DMS 273 (cell line): Measurements from ENCODE around the gene PLXDC2.
A peak's percentile ranks its signal among the peaks of the same experiment; 100 is the strongest.
"Not testable (repeated sequence)": the region's sequence is repeated elsewhere in the genome, so short reads cannot be mapped to it uniquely, and the experiment has no call there.

ENCODE experiments used
- DNase-seq: peaks from one replicate; lab custom pipeline; 2025; ENCODE audit not compliant: unreplicated experiment; lab: John Stamatoyannopoulos, UW

The PLXDC2 gene

DNA sequence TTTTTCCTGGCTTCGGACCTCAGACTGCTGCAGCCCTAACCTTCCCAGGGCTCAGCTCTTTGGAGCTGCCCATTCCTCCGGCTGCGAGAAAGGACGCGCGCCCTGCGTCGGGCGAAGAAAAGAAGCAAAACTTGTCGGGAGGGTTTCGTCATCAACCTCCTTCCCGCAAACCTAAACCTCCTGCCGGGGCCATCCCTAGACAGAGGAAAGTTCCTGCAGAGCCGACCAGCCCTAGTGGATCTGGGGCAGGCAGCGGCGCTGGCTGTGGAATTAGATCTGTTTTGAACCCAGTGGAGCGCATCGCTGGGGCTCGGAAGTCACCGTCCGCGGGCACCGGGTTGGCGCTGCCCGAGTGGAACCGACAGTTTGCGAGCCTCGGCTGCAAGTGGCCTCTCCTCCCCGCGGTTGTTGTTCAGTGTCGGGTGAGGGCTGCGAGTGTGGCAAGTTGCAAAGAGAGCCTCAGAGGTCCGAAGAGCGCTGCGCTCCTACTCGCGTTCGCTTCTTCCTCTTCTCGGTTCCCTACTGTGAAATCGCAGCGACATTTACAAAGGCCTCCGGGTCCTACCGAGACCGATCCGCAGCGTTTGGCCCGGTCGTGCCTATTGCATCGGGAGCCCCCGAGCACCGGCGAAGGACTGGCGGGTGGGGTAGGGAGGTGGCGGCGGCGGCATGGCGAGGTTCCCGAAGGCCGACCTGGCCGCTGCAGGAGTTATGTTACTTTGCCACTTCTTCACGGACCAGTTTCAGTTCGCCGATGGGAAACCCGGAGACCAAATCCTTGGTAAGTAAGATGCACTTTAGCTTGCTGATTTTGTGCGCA is at the start of gene PLXDC2:
PLXDC2 (plus strand) TSS at position 22 of the 820 bp plus-strand sequence.
- peak; percentile 20 for DNase-seq

DNA sequence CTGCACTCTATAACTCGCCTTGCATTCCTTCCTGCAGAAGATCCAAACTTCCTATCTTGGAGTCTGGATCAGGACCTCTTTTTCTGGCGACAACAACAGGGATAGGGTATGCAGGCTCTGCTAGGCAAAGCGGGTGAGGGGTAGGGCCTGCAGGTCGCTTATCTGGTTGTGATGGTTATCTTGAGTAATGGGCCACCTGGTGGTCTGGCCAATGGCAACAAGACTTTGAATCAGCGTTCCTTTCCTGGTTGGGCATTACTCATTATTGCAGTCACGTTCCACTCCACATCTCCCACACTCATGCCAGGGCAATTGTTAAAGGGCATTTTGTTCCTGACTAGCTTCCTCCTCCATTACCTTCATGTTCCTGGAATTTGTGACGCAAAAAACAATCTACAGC is 48.4 kb upstream of the PLXDC2 start:
- DNase-seq = no peak

DNA sequence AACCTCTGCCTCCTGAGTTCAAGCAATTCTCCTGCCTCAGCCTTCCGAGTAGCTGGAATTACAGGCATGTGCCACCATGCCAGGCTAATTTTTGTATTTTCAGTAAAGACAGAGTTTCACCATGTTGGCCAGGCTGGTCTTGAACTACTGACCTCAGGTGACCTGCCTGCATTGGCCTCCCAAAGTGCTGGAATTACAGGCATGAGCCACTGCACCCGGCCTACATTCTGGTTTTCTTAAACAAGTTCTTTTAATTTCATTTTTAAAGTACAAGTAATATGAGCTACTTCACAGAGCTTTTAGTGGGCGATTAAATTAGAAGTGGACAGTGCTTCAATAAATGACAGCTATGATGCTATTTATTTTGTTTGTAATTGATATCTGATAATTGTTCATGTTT is 46.4 kb upstream of the PLXDC2 start:
- not testable (repeated sequence) for DNase-seq

DNA sequence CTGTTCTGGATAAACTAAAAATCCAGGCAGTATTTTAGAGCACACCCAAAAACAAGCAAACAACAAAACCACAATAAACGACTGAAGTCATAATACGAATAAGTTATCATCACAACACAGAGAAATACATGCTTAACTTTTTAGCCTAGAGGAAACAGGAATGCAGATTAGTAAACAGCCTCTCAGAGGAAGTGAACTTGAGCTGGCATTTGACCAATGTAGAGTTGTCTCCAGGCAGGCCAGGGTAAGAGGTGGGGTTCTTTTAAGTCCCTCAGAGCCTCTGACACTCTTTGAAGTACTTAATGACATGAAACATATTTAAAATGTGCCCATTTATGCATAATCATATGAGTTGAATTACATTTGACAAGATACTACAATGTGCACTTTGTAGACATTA is 43.3 kb upstream of the PLXDC2 start:
- no peak for DNase-seq

DNA sequence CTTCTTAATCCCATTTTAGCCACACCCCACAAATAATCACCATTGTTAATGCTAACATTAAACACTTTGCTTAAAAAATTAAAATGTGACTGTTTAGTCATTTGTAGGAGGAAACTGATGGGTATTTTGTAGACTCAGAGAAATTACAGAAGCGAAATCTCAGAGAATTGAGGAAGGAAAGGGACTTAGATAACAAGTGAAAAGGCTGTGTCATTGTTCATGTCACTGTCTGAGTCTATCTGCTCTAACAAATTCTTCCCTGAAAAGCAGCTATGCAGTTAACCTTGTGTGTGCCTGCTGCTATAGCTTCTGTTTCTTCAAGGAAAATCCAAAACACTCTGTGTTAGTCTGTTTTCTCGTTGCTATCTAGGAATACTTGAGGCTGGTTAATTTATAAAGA is 40.9 kb upstream of the PLXDC2 start:
- DNase-seq = no peak

DNA sequence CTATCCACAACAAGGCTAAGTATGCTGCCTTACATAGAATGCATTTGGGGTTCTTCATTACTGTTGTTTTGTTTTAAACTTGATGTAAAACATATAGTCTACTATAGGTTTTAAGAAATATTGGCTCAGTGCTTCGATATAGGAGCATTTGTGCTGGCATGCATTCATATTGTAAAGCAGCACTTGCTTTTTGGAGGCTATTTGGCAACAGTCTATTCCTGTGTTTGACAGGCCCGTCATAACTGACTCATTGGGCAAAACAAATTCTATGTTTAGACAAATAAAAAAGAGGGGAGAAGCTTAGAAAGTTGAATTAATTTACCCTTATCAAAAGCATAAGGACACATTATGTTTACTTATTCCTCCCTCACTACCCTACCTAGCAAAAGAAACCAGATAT is 38.4 kb upstream of the PLXDC2 start:
- DNase-seq = no peak

DNA sequence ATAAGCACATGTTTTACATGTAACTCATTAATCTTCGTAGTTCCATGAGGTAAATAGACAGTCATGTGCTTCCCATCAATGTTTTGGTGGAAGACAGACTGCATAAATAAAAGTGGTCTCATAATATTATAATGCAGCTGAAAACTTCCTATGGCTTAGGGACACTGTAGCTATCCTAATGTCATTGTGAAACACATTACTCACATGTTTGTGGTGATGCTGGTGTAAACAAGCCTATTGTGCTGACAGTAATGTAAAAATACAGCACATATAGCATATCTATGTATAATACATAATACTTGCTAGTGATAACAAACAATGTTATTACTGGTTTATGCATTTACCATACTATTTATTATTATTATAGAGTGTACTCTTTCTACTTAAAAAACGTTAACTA is 37.2 kb upstream of the PLXDC2 start:
- DNase-seq = no peak

DNA sequence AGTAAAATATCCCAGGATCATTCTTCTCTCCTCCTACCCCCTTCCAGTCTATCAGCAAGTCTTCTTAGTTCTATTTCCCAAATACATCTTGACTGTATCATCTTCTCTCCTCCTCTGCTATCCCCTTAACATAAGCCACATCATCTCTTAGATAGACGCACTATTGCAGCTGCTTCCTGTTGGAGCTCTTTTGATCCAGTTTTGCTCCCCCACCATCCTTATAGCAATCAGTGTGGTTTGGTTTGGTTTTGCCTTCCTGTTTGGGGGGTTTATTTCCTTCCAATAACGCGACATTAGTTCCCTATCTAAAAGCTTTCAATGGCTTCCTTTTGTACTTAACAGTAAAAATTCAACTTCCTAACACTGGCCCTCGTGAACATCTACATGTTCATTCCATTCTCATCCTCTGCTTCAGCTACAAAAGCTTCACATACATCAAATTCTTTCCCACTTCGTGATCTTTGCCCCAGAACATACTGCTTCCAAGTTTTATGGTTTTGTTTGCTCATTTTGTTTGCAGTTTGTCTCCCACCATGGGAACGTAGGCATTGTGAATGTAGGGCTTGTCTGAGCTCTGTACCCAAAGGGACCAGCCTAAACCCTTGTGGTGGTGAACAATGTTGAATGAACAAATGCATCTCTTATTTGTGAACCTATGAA is 33.7 kb upstream of the PLXDC2 start:
- DNase-seq = no peak

DNA sequence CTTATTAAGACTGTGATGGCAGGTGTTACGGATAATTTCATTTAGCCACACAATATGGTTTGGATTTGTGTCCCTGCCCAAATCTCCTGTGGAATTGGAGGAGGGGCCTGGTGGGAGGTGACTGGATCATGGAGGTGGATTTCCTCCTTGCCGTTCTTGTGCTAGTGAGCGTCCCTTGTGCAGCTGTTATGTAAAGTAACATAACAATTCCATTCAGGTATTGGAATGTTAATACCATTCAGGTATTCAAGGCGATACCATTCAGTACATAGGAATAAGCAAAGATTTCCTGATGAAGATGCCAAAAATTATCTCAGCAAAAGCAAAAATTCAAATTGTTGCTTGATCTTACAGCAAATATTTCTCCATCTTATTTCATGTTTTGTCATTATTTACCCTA is 32.5 kb upstream of the PLXDC2 start:
- DNase-seq = no peak

DNA sequence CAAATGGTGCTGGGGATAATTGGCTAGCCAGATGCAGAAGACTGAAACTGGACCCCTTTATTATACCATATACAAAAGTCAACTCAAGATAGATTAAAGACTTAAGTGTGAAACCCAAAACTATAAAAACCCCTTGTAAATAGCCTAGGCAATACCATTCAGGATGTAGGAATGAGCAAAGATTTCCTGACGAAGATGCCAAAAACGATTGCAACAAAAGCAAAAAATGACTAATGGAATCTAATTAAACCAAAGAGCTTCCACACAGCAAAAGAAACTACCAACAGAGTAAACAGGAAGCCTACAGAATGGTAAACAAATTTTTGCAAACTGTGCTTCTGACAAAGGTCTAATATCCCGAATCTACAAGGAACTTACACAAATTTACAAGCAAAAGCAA is 30.9 kb upstream of the PLXDC2 start:
- DNase-seq = no peak

DNA sequence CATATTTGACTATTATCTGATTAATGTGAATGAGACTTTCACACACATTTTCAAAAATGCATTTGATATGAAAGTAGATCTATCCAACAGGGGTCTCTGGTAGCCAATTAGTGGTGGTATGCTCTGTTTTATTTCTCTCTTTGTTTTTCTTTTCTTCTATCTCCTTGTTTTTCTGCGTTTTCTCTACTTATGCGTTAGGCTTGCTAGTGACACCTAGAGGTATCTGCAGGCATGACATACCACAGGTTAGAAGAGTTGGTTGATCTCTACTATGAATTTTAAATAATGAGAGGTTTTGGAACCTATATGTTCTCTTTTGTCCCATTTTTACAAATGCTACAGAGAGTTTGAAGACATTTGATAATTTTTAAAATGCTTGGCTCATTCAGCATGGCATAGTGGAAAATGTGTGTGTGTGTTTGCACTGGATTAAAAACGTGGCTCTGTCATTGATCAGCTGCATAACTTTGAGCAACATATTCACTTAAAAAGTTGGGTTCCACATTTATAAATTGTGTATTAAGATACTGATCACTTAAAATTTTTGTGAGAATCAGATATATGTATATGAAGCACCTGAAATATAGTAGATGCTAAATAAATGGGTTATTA is 28.1 kb upstream of the PLXDC2 start:
- peak; percentile 37 for DNase-seq

DNA sequence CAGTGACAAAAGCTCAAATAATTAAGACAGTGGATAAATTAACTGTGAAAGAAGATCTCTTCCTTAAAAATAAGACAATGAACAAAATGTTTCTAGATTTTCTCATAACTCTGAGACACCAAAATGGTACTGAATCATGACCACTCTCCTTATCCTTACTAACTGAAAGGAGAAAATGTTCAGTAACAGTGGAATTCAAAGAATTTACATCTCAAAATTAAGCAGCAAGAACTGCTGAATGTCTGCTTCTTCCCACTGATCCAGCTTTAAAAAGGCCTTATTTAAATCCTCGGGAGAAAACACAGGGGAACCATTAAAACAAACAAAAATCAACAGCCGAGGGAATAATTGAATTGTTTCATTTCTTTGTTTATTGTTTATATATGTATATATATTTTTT is 27.3 kb upstream of the PLXDC2 start:
- no peak for DNase-seq

DNA sequence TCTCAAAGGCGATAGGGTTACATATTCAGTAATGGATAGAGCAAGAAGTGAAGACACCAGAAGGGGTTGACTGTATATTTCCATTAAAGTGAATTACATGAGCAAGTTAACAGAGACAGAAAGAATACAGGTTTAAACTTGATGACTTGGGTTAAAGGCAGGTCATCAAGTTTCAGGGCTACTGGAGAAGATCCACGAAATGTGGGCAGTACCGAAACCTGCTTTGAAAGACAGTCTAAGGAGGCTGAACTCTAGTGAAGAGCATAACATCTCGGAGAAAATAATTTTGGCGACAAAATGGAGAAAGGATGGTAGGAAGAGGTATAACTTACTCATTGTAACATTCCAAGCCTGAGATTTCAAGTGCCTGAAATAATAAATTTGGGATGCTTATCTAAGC is 26.6 kb upstream of the PLXDC2 start:
- no peak for DNase-seq

DNA sequence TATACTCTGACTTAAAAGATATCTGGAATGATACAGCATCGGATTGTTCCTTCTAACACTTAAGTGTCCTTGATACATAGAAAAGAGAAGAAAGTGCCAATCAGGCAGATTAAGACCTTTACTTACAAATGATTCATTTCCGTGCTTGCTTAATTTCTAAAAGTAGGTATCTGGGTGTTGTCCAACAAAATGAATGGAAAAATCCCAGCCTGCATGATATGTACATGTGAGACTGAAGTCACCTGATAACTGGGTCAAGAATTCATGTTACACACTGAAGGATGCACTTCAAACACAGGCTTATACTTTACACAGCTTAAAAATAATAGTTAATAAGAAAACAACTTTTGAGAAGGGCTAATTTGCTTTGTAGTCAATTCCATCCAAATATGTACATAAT is 25.2 kb upstream of the PLXDC2 start:
- DNase-seq = no peak

DNA sequence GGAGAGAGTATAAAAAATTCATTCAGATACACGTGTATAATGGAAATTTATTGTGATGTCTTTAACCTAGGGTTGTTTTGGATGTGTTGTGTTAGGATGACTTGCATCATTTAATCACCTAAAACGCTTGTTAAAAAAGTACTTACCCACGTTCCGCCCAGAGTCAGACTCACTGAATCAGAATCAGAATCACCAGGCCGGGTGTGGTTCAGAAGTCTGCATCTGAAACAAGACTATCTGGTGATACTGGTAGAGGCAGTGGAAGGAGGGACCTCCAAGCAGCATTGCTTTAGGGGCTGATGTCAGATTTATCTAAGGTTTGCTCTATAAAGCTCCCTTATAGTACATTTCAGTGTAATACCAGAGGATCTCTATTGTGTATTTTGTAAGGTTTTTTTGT is 20.5 kb upstream of the PLXDC2 start:
- DNase-seq = no peak

DNA sequence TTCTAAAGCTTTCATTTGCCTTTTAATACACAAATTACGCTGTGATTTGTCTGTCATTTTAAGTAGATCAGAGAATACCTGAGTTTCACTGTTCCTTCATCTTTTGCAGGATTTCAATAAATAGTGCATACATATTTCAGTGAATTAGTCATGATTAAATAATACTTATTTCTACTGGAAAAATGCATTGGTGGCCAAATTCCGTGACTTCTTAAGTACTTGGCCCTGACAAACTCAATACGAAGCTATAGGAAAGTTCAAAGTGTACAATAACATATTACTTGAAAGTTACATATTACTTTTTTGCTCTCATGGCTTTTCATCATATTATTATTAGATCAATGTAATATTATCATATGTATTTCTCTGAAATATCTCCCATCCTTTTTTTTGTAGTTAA is 16.1 kb upstream of the PLXDC2 start:
- no peak for DNase-seq

DNA sequence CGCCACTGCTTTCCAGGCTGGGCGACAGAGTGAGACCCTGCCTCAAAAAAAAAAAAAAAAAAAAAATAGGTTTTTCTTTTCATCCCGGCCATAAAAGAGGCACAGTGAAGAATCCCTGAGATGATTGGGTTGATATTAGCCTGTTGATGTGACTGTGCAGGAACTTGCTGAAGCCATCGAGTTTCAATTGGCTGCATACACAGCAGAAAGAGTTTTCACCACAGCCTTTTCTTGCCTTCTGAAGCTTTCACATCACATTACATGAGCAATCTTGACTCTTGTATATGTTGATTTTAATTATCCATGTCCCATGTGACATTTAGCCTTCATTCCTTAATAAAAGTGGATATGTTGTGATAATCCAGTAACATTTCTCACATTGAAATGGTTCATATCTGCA is 14.9 kb upstream of the PLXDC2 start:
- DNase-seq = no peak

DNA sequence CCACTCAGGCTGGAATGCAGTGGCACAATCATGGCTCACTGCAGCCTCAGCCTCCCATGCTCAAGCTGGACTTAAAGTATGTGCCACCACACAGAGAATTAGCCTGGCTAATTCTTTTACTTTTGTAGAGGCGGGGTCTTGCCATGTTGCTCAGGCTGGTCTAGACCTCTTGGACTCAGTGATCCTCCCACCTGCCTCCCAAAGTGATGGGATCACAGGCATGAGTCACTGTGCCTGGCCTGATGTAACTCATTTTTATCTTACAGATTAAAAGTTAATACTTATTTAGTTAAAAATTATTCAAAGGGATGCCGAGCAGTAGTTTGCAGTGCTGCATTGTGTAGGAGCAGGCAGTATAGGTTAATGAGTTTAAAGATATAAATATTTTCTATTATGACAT is 12.6 kb upstream of the PLXDC2 start:
- DNase-seq = no peak

DNA sequence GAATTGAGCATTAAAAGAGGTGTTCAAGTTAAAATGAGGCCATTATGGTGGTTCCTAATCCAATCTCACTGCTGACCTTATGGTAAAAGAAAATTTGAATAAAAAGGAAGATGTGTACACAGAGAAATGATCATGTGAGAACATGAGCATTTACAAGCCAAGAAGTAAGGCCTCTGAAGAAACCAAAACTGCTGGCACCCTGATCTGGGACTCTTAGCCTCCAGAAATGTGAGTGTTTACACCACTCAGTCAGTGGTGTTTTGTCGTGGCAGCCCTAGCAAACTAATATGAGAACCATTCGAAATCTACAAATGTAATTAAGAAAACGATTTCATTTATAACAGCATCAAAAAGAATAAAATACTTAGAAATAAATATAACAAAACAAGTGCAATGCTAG is 6.8 kb upstream of the PLXDC2 start:
- DNase-seq = no peak

DNA sequence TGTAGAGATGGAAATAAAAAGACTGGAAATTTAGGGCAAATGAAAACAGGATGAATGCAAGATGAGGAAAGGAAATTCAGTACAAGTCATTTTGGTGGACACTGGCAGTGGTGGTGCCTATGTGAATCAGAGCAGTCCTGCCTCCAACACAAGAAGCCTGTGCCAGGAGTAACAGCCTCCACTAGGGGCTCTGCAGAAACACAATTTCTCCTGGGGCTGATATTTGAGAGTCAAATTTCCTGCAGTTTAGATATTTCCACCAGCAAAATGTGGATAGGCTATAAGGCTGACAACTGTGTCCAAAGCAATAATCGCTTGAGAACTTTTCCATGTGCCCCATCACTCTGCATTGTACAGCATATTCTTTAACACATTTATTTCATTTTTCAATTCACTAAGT is 4.7 kb upstream of the PLXDC2 start:
- peak; percentile 1 for DNase-seq

DNA sequence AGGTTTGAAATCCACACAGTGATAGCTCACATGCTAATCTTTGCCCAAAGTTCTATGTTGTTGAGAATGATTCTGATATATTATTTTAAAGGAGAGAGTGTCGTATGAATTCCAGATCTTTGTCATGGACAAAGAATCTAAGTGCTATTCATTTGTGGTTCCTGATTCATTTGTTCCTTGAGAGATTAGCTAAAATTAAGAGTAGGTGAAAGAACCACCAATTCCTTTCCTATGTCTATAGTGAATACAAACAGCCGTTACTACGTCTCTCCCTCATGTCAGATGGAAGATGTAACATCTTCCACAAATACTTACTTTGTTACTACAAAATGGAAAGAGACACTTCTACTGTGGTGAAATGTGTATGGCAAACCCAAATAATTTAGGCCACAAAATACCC is 3.3 kb upstream of the PLXDC2 start:
- no peak for DNase-seq

DNA sequence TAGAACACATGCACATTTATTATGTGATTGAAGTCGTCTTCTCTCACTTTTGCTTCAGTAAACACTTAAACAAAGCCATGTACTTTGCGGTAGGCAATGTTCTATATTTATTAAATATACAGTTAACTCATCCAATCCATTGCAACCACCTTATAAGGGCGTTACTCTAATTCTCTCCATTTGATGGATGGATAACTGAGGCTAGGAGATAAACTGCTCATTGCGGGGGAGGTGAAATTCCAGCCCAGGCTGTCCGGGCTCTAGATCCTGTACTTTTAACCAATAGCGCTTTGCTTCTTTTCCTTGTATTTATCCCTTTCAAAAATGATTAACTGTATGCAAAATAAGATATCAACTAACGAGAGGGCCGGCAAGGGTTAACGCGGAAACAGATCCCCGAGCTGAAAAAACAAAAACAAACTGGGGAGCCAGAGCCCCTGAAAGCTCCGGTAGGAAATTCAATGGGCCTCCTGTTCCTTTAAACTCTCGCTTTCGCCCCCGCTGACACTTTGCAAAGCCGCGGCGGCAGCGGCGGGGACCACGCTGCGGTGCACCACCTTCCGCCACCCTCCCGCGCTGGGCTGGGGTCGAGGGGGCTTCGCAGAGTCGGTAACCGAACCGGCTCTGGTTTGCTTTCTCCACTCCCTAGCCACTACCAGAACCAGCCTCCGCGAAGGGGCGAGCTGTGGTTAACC is 1.0 kb upstream of the PLXDC2 start:
- peak; percentile 7 for DNase-seq
